ENCODE data around the gene TP53BP2. TPM values are rescaled to one million over a fixed set of nuclear protein-coding genes. Genes with fewer than 3 reads are reported as not detected.
A peak's percentile ranks its signal among the peaks of the same experiment; 100 is the strongest.

Gene TP53BP2
- total and polyA plus RNA-seq, 7 donors = 10.6 to 34.0 (median 17.1) TPM

DNA sequence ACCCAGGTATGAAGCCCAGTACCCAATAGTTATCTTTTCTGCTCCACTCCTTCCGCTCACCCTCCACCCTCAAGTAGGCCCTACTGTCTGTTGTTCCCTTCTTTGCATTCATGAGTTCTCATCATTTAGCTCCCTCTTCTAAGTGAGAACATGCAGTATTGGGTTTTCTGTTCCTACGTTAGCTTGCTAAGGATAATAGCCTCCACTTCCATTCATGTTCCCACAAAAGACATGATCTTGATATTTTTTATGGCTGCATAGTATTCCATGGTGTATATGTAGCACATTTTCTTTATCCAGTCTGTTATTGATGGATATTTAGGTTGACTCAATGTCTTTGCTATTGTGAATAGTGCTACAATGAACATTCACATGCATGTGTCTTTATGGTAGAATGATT lies 2.8 kb upstream of the TP53BP2 start:
- no peaks in the 10 kb centered on the region for H3K27me3 ChIP-seq (ENCODE audit: insufficient read depth in 3 of 3, low read length in 2 of 3)
- H3K36me3 ChIP-seq (ENCODE audit: insufficient read depth in 1 of 2, low read depth in 1 of 2) = no peaks in the 10 kb centered on the region
- WGBS, 3 donors = 96 to 100% (median 100%) methylated on average over 2 of the region's 2 CpGs
- no peak overlapping the region for H3K27ac ChIP-seq
- ATAC-seq (no peak), DNase-seq (no peak)
- intact Hi-C loops (cut with DNase I) = loop anchor here (5.0 kb wide), 2 partner anchors 34 to 36 kb away; no protein-coding TSS in a partner anchor
- peaks cover 17% of the 10 kb centered on the region for H3K4me1 ChIP-seq
- TF ChIP-seq, protein P1, sequence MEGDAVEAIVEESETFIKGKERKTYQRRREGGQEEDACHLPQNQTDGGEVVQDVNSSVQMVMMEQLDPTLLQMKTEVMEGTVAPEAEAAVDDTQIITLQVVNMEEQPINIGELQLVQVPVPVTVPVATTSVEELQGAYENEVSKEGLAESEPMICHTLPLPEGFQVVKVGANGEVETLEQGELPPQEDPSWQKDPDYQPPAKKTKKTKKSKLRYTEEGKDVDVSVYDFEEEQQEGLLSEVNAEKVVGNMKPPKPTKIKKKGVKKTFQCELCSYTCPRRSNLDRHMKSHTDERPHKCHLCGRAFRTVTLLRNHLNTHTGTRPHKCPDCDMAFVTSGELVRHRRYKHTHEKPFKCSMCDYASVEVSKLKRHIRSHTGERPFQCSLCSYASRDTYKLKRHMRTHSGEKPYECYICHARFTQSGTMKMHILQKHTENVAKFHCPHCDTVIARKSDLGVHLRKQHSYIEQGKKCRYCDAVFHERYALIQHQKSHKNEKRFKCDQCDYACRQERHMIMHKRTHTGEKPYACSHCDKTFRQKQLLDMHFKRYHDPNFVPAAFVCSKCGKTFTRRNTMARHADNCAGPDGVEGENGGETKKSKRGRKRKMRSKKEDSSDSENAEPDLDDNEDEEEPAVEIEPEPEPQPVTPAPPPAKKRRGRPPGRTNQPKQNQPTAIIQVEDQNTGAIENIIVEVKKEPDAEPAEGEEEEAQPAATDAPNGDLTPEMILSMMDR (IDR thresholded peaks at IDR 0.05) = no peak
- H3K4me3 ChIP-seq = no peak overlapping the region
- no peaks in the 10 kb centered on the region for H3K9me3 ChIP-seq

DNA sequence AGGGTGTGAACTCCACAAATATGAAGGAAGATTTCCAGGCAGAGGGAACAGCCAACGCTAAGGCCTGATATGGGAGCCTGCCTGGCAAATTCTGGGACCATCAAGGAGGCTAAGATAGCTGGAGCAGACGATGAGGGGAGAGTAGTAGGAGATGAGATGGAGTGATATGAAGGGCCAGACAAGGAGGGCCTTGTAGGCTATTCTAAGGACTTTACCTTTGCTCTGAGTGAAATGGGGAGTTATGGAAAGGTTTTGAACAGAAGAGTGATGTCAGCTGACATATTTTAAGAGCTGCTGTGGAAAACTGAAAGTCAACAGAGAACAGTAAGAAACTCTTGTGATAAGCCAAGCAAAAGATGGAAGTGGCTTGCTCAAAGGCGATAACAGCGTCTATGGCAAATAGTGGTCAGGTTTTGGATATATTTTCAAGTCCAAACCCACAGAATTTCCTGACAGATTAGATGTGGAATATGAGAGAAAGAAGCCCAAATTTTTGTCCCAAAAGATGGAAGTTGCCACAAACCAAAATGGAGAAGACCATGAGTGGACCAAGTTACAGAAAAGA lies 2.1 kb upstream of the TP53BP2 start:
- no peaks in the 10 kb centered on the region for H3K27me3 ChIP-seq (ENCODE audit: insufficient read depth in 3 of 3, low read length in 2 of 3)
- ATAC-seq (no peak), DNase-seq (no peak)
- H3K4me1 ChIP-seq = peaks cover 24% of the 10 kb centered on the region
- intact Hi-C loops (cut with DNase I) = loop anchor here (2.0 to 5.0 kb wide), 3 partner anchors 34 to 39 kb away; no protein-coding TSS in a partner anchor
- no peak overlapping the region for H3K27ac ChIP-seq
- H3K4me3 ChIP-seq = no peak overlapping the region
- WGBS, 3 donors = 98 to 99% (median 98%) methylated on average over 4 of the region's 4 CpGs
- no peaks in the 10 kb centered on the region for H3K36me3 ChIP-seq (ENCODE audit: insufficient read depth in 1 of 2, low read depth in 1 of 2)
- TF ChIP-seq, protein P1 (IDR thresholded peaks at IDR 0.05) = no peak
- H3K9me3 ChIP-seq = no peaks in the 10 kb centered on the region

DNA sequence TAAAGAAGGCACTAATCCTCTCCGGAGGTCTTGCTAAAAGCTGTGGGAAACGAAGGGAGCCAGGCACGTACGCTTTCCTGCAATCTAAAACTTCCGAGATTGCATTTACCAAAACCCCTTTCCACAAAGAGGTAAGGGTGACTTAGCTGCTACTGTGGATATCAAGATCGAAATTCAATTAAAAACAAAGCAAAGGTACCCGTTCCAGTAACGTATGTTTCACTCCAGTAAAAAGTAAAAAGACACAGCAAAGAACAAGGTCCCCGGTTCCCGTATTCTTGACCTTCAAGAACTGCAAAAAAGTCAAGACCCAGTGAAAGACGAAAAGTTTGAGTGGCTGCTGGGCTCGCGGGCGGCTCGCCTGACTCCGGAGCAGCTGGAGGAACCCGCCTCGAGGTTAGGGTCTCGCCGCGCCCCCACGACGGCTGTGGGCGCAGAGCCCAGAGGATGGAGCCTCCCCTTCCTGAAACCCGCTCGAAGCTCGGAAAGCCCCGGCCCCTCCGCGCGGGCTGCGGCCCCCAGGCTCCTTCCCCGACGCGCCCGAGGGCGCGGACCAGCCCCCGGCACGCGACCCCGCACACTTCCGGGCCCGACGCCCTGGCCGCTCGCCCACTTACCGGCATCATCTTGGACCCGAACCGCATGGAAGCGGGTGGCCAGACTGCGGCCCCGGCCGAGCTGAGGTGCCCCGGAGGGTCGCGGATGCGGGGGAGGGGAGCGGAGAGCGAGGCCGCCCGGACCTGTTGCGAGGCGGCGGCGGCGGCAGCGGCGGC lies 524 bp downstream of the TP53BP2 start:
- 0% methylated on average over 44 to 69 of the region's 69 CpGs for WGBS, 3 donors
- Histone ChIP-seq H3K4me1 (peaks cover 48% of the 10 kb centered on the region), H3K27ac (peak overlapping the region; percentile 100), H3K9me3 (no peaks in the 10 kb centered on the region), H3K36me3 (ENCODE audit: insufficient read depth in 1 of 2, low read depth in 1 of 2) (no peaks in the 10 kb centered on the region), H3K27me3 (ENCODE audit: insufficient read depth in 3 of 3, low read length in 2 of 3) (no peaks in the 10 kb centered on the region), H3K4me3 (peak overlapping the region; percentile 91)
- TF ChIP-seq, protein P1 (IDR thresholded peaks at IDR 0.05) = no peak
- intact Hi-C loops (cut with DNase I) = loop anchor here (1.0 to 5.0 kb wide), 3 partner anchors 33 to 131 kb away; no protein-coding TSS in a partner anchor
- DNase-seq (peak; percentile 69 to 81), ATAC-seq (peak; percentile 9 to 18 (median 16))

DNA sequence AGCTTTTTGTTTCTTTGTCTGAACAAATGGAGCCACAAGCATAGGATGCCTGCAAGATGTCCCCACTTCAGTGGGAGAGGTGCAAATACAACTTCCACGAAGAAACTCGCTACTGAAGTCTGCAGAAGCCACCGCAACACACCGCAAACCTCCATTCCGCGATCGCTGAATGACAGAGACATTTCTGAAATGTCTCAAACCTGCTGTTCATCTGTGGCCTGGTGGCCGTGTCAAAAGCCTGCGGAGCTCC lies 1.0 kb downstream of the TP53BP2 start:
- WGBS, 3 donors = 1 to 3% (median 2%) methylated on average over 9 of the region's 9 CpGs
- ATAC-seq (no peak), DNase-seq (no peak)
- H3K27ac ChIP-seq = peak overlapping the region; percentile 100
- H3K27me3 ChIP-seq (ENCODE audit: insufficient read depth in 3 of 3, low read length in 2 of 3) = no peaks in the 10 kb centered on the region
- TF ChIP-seq, protein P1 (IDR thresholded peaks at IDR 0.05) = no peak
- H3K9me3 ChIP-seq = no peaks in the 10 kb centered on the region
- H3K4me3 ChIP-seq = peak overlapping the region; percentile 91
- H3K4me1 ChIP-seq = peaks cover 48% of the 10 kb centered on the region
- H3K36me3 ChIP-seq (ENCODE audit: insufficient read depth in 1 of 2, low read depth in 1 of 2) = no peaks in the 10 kb centered on the region
- intact Hi-C loops (cut with DNase I) = loop anchor here (1.0 to 5.0 kb wide), 3 partner anchors 32 to 130 kb away; no protein-coding TSS in a partner anchor
